Panc1 (cell line): ENCODE results near the gene FBN1. TPM values are rescaled to one million over a fixed set of nuclear protein-coding genes. Genes with fewer than 3 reads are reported as not detected.

Experiments
- ATAC-seq: fragments of 200-7000 bp; cut with Tn5 transposase; 2 replicates; pipeline ENCODE4 v1.9.1; 2020; ENCODE audit warnings: mild to moderate bottlenecking, moderate library complexity
- BruUV-seq: library from RNA; stranded (reverse); fragments of 400-500 nt; replicated peaks from 2 replicates; lab custom pipeline; 2021; lab: Mats Ljungman, UMichigan
- CTCF ChIA-PET: fragments of 300-600 bp; sonication (Branson Sonifier 250); formaldehyde crosslinking; loops from one replicate; lab custom pipeline; 2022; ENCODE audit warnings: antibody characterized with exemption; lab: Charles Lee
- POLR2A ChIA-PET: fragments of 300-600 bp; sonication (Branson Sonifier 250); formaldehyde crosslinking; loops from one replicate; lab custom pipeline; 2022; ENCODE audit warnings: antibody characterized with exemption; lab: Charles Lee
- DNase-seq: peaks from one replicate; pipeline ENCODE4 v3.0.0-alpha.2; 2010; ENCODE audit warnings: low read depth, low spot score
- H3K27ac ChIP-seq: 2 replicates; pipeline ENCODE4 v1.5.1; 2011; ENCODE audit warnings: mild to moderate bottlenecking, low read length, inconsistent platforms
- H3K27me3 ChIP-seq: fragments of 200-500 bp; sonication (Bioruptor generic); 2 replicates; pipeline ENCODE4 v1.6.0; 2014; ENCODE audit warnings: low read length, inconsistent platforms; ENCODE audit not compliant: control insufficient read depth, insufficient read depth
- H3K36me3 ChIP-seq: fragments of 200-500 bp; sonication (Bioruptor generic); 2 replicates; pipeline ENCODE4 v1.5.1; 2014; ENCODE audit warnings: inconsistent platforms, mild to moderate bottlenecking, low read length, moderate library complexity; ENCODE audit not compliant: control insufficient read depth, insufficient read depth
- H3K4me1 ChIP-seq: 2 replicates; pipeline ENCODE4 v1.5.1; 2011; ENCODE audit warnings: inconsistent platforms, mild to moderate bottlenecking, low read length, moderate library complexity; ENCODE audit not compliant: control insufficient read depth, insufficient read depth
- H3K4me3 ChIP-seq, 2 experiments: 2 replicates each; pipeline ENCODE4 v1.5.1; 2011 to 2012; ENCODE audit warnings: low read depth in 2 of 2, low read length in 2 of 2, mild to moderate bottlenecking in 2 of 2, inconsistent platforms in 1 of 2, moderate library complexity in 1 of 2
- H3K9me3 ChIP-seq: fragments of 200-500 bp; sonication (Bioruptor generic); 2 replicates; pipeline ENCODE4 v1.5.1; 2014; ENCODE audit warnings: low read depth, mild to moderate bottlenecking, inconsistent platforms, low read length, moderate library complexity; ENCODE audit not compliant: control insufficient read depth, insufficient read depth
- POLR2AphosphoS5 ChIP-seq: IDR thresholded peaks from 2 replicates; pipeline ENCODE4 v1.6.1; 2012; ENCODE audit warnings: mild to moderate bottlenecking, low read depth, low read length, moderate library complexity
- SIN3A ChIP-seq: IDR thresholded peaks from 2 replicates; pipeline ENCODE4 v1.6.1; 2012; ENCODE audit warnings: low read depth, mild to moderate bottlenecking, low read length, moderate library complexity, borderline replicate concordance; ENCODE audit not compliant: insufficient read depth
- TCF7L2 ChIP-seq: IDR thresholded peaks from 2 replicates; pipeline ENCODE4 v1.6.1; 2011; ENCODE audit warnings: mild to moderate bottlenecking, low read depth, low read length, inconsistent platforms
- in situ Hi-C: cut with HindIII; loops from 2 replicates; pipeline ENCODE4 v1.10.0; 2016; ENCODE audit warnings: low sequenced_read_pairs, low pct_unique_long_range_greater_than_20kb
- intact Hi-C: fragments of 100-400 bp; cut with micrococcal nuclease; formaldehyde crosslinking; loops from one replicate; pipeline ENCODE4 v1.10.0; 2022; ENCODE audit not compliant: unreplicated experiment
- total RNA-seq: library from RNA; stranded (reverse); gene quantifications from one replicate; pipeline ENCODE4 v1.2.1, GENCODE V29; 2021; ENCODE audit not compliant: unreplicated experiment
- TF ChIP-seq, protein P1 (sequence below): fragments of 450-650 bp; IDR thresholded peaks from 2 replicates; pipeline ENCODE4 v1.5.1; 2017; ENCODE audit warnings: mild to moderate bottlenecking
- TF ChIP-seq, protein P2 (sequence below), 2 experiments: IDR thresholded peaks; 2 replicates each; pipeline ENCODE4 v1.6.1; 2011 to 2012; ENCODE audit warnings: low read depth in 2 of 2, control low read depth in 1 of 2, low read length in 1 of 2, mild to moderate bottlenecking in 1 of 2, moderate library complexity in 1 of 2; ENCODE audit not compliant: insufficient read depth in 1 of 2

Gene FBN1
- total RNA-seq, 1 experiment from 2014 or later: 0.46 TPM

DNA sequence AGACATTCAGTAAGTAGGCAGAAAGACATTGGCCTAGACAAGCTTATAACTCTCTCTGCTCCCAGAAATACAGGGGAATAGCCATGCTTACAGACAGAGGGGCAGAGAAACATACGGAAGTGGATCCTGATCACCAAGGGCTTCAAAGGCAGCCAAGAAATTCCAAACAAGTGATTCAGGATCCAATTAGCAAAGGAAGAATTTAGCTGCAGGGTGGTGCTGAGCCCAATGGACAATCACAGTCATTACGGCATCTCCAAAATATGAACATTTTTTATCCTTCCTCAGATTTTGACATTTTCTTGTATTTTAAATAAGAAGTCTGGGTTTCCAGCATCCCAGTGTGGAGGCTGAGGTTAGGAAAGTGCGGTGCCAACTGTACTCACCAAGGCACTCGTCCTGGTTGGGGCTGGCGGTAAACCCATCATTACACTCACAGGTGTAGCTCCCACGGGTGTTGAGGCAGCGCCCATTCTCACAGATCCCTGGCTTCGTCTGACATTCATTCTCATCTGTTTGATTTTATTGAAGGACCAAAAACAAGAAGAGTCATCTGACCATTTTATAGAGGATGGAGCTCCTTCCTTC lies 217.5 kb downstream of the FBN1 start:
- ATAC-seq (no peak), DNase-seq (no peak)
- TF ChIP-seq, protein P1, sequence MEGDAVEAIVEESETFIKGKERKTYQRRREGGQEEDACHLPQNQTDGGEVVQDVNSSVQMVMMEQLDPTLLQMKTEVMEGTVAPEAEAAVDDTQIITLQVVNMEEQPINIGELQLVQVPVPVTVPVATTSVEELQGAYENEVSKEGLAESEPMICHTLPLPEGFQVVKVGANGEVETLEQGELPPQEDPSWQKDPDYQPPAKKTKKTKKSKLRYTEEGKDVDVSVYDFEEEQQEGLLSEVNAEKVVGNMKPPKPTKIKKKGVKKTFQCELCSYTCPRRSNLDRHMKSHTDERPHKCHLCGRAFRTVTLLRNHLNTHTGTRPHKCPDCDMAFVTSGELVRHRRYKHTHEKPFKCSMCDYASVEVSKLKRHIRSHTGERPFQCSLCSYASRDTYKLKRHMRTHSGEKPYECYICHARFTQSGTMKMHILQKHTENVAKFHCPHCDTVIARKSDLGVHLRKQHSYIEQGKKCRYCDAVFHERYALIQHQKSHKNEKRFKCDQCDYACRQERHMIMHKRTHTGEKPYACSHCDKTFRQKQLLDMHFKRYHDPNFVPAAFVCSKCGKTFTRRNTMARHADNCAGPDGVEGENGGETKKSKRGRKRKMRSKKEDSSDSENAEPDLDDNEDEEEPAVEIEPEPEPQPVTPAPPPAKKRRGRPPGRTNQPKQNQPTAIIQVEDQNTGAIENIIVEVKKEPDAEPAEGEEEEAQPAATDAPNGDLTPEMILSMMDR: no peak
- TF ChIP-seq SIN3A: no peak
- TF ChIP-seq TCF7L2: no peak
- TF ChIP-seq, protein P2, sequence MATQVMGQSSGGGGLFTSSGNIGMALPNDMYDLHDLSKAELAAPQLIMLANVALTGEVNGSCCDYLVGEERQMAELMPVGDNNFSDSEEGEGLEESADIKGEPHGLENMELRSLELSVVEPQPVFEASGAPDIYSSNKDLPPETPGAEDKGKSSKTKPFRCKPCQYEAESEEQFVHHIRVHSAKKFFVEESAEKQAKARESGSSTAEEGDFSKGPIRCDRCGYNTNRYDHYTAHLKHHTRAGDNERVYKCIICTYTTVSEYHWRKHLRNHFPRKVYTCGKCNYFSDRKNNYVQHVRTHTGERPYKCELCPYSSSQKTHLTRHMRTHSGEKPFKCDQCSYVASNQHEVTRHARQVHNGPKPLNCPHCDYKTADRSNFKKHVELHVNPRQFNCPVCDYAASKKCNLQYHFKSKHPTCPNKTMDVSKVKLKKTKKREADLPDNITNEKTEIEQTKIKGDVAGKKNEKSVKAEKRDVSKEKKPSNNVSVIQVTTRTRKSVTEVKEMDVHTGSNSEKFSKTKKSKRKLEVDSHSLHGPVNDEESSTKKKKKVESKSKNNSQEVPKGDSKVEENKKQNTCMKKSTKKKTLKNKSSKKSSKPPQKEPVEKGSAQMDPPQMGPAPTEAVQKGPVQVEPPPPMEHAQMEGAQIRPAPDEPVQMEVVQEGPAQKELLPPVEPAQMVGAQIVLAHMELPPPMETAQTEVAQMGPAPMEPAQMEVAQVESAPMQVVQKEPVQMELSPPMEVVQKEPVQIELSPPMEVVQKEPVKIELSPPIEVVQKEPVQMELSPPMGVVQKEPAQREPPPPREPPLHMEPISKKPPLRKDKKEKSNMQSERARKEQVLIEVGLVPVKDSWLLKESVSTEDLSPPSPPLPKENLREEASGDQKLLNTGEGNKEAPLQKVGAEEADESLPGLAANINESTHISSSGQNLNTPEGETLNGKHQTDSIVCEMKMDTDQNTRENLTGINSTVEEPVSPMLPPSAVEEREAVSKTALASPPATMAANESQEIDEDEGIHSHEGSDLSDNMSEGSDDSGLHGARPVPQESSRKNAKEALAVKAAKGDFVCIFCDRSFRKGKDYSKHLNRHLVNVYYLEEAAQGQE (IDR thresholded peaks at IDR 0.05; ENCODE audit: insufficient read depth in 1 of 2, low read depth in 2 of 2, low read length in 1 of 2): no peak
- no peak for TF ChIP-seq POLR2AphosphoS5
- H3K9me3 ChIP-seq: no peaks in the 10 kb centered on the region
- no peak overlapping the region for H3K4me3 ChIP-seq
- intact Hi-C loops (no loop called here), in situ Hi-C loops (no loop called here)
- H3K27me3 ChIP-seq: peaks cover 5% of the 10 kb centered on the region
- CTCF ChIA-PET: interaction anchor here (0.7 kb wide), 1 partner anchor 527 kb away, joined by 3 read pairs; no protein-coding TSS in a partner anchor
- H3K36me3 ChIP-seq: no peaks in the 10 kb centered on the region
- POLR2A ChIA-PET: no interaction called here
- no peaks in the 10 kb centered on the region for H3K4me1 ChIP-seq
- no peak overlapping the region for H3K27ac ChIP-seq
- no TSS peak for BruUV-seq

DNA sequence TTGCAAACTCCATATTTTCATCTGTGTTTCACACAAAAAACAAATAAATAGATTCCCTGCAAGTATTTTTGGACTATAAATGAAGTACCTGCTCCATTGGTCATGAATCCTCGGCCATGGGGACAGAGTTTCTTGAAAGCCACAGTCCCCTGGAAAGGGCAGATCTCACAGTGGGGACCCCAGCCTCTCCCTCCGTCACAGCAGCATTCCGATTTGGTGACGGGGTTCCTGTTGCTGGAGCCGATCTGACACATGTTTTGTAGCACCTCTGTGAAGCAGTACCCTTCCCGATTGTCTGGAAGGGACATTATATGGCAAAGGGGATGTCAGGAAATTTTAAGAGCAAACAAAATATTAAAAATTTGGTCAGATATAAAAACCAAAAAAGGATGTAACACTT lies 218.0 kb downstream of the FBN1 start:
- no peaks in the 10 kb centered on the region for H3K9me3 ChIP-seq
- intact Hi-C loops (no loop called here), in situ Hi-C loops (no loop called here)
- ATAC-seq (no peak), DNase-seq (no peak)
- no peak overlapping the region for H3K27ac ChIP-seq
- no TSS peak for BruUV-seq
- peaks cover 5% of the 10 kb centered on the region for H3K27me3 ChIP-seq
- H3K4me3 ChIP-seq: no peak overlapping the region
- POLR2A ChIA-PET: no interaction called here
- CTCF ChIA-PET: no interaction called here
- TF ChIP-seq, protein P1: no peak
- TF ChIP-seq POLR2AphosphoS5: no peak
- TF ChIP-seq, protein P2 (IDR thresholded peaks at IDR 0.05; ENCODE audit: insufficient read depth in 1 of 2, low read depth in 2 of 2, low read length in 1 of 2): no peak
- TF ChIP-seq SIN3A: no peak
- TF ChIP-seq TCF7L2: no peak
- H3K4me1 ChIP-seq: no peaks in the 10 kb centered on the region
- no peaks in the 10 kb centered on the region for H3K36me3 ChIP-seq
